HepG2 (cell line): ENCODE data around the gene TRIM61. TPM values are rescaled to one million over a fixed set of nuclear protein-coding genes. Genes with fewer than 3 reads are reported as not detected.

Source experiments
- ATAC-seq: fragments of 200-7000 bp; cut with Tn5 transposase; 3 replicates; pipeline ENCODE4 v1.9.1; 2020; ENCODE audit warnings: mild to moderate bottlenecking, moderate library complexity
- BruUV-seq: library from RNA; stranded (reverse); fragments of 400-500 nt; replicated peaks from 2 replicates; lab custom pipeline; 2021; lab: Mats Ljungman, UMichigan
- CTCF ChIA-PET: fragments of 300-600 bp; formaldehyde crosslinking; extraction: SDS; loops from one replicate; lab custom pipeline; 2021; ENCODE audit warnings: low total read pairs, inconsistent platforms, low intra/inter-chr PET ratio; lab: Yijun Ruan, JAX
- POLR2A ChIA-PET: fragments of 350-600 bp; sonication (Branson Sonifier 250); formaldehyde crosslinking; loops from one replicate; lab custom pipeline; 2020; ENCODE audit warnings: antibody characterized with exemption, inconsistent platforms; lab: Yijun Ruan, JAX
- DNase-seq: peaks from one replicate; pipeline ENCODE4 v3.0.0-alpha.2; 2015; ENCODE audit warnings: low spot score
- FAIRE-seq: peaks from 3 replicates; lab custom pipeline; 2011; peaks lifted over from hg19 to GRCh38; lab: Jason Lieb, UNC
- H2AFZ ChIP-seq: one replicate; pipeline ENCODE4 v1.6.1; 2011; ENCODE audit warnings: low read length, inconsistent platforms
- H3K27ac ChIP-seq: fragments of 300-600 bp; 3 replicates; pipeline ENCODE4 v1.8.0; 2011; ENCODE audit warnings: mixed run types, mild to moderate bottlenecking, mixed read lengths, low read length, inconsistent platforms; ENCODE audit not compliant: insufficient read depth; ENCODE audit errors: extremely low read length
- H3K27me3 ChIP-seq, 2 experiments: fragments of 200-600 bp in 1 of 2; 2 replicates in 1 of 2; 3 replicates in 1 of 2; pipeline versions ENCODE4 v1.6.0 to v1.8.0; 2011; ENCODE audit warnings: low read length in 2 of 2, mild to moderate bottlenecking in 2 of 2, moderate library complexity in 2 of 2, inconsistent platforms in 1 of 2; ENCODE audit not compliant: insufficient read depth in 2 of 2, control insufficient read depth in 1 of 2
- H3K36me3 ChIP-seq, 2 experiments: fragments of 200-600 bp in 1 of 2; replicated peaks in 1 of 2; 2 replicates in 1 of 2; 3 replicates in 1 of 2; pipeline versions ENCODE4 v1.5.1 to v1.8.0; 2011; ENCODE audit warnings: low read length in 2 of 2, inconsistent platforms in 1 of 2; ENCODE audit not compliant: insufficient read depth in 2 of 2, control insufficient read depth in 1 of 2
- H3K4me1 ChIP-seq: 2 replicates; pipeline ENCODE4 v1.5.1; 2012; ENCODE audit warnings: low read length, inconsistent platforms; ENCODE audit not compliant: insufficient read depth
- H3K4me2 ChIP-seq: 2 replicates; pipeline ENCODE4 v1.6.0; 2011; ENCODE audit warnings: low read depth, low read length, inconsistent platforms
- H3K4me3 ChIP-seq, 3 experiments: fragments of 200-600 bp in 1 of 3; sonication (generic), shearing (Covaris generic) in 1 of 3; replicated peaks in 1 of 3; 2 replicates each; pipeline ENCODE4 v1.5.1; 2011 to 2016; ENCODE audit warnings: low read length in 3 of 3, inconsistent platforms in 2 of 3, low read depth in 2 of 3, mild to moderate bottlenecking in 2 of 3, control low read depth in 1 of 3, mixed read lengths in 1 of 3; ENCODE audit not compliant: insufficient read depth in 1 of 3
- H3K79me2 ChIP-seq: one replicate; pipeline ENCODE4 v1.6.1; 2011; ENCODE audit warnings: low read length, inconsistent platforms; ENCODE audit not compliant: insufficient read depth
- H3K9ac ChIP-seq: 2 replicates; pipeline ENCODE4 v1.6.0; 2011; ENCODE audit warnings: mild to moderate bottlenecking, low read depth, low read length, inconsistent platforms; ENCODE audit not compliant: insufficient read depth
- H3K9me3 ChIP-seq: 2 replicates; pipeline ENCODE4 v1.5.1; 2012; ENCODE audit warnings: mild to moderate bottlenecking, low read length
- H4K20me1 ChIP-seq: 2 replicates; pipeline ENCODE4 v1.6.0; 2011; ENCODE audit warnings: inconsistent platforms, mild to moderate bottlenecking, low read length, moderate library complexity; ENCODE audit not compliant: insufficient read depth
- HDAC6 ChIP-seq: fragments of 200-600 bp; sonication (generic); IDR thresholded peaks from 2 replicates; pipeline ENCODE4 v1.7.0; 2017; ENCODE audit warnings: mild to moderate bottlenecking, antibody characterized with exemption, low read length, low read depth
- HNRNPK ChIP-seq: fragments of 200-400 bp; formaldehyde crosslinking; IDR thresholded peaks from 2 replicates; pipeline ENCODE4 v1.6.1; 2018; ENCODE audit warnings: low read length, low read depth, moderate library complexity, mild to moderate bottlenecking; ENCODE audit not compliant: poor library complexity, severe bottlenecking
- PCBP1 ChIP-seq: fragments of 200-400 bp; formaldehyde crosslinking; IDR thresholded peaks from 2 replicates; pipeline ENCODE4 v1.6.1; 2017; ENCODE audit warnings: mild to moderate bottlenecking, low read depth, low read length, borderline replicate concordance
- PHF21A ChIP-seq: sonication (generic); formaldehyde crosslinking; IDR thresholded peaks from 2 replicates; pipeline ENCODE4 v1.5.0; 2020; ENCODE audit warnings: mild to moderate bottlenecking, missing genetic modification reagents
- RFX5 ChIP-seq: IDR thresholded peaks from 2 replicates; pipeline ENCODE4 v1.6.1; 2011; ENCODE audit warnings: low read depth, low read length, improper control_type of control experiment
- SNAPC4 ChIP-seq: sonication (generic); formaldehyde crosslinking; IDR thresholded peaks from 2 replicates; pipeline ENCODE4 v1.4.0; 2020; ENCODE audit warnings: mild to moderate bottlenecking, missing genetic modification reagents
- THRA ChIP-seq: sonication (generic); formaldehyde crosslinking; IDR thresholded peaks from 2 replicates; pipeline ENCODE4 v1.4.0; 2020; ENCODE audit warnings: missing genetic modification reagents, borderline replicate concordance
- ZNF224 ChIP-seq: sonication (generic); formaldehyde crosslinking; IDR thresholded peaks from 2 replicates; pipeline ENCODE4 v1.5.0; 2020; ENCODE audit warnings: mild to moderate bottlenecking, missing genetic modification reagents
- ZNF251 ChIP-seq: sonication (generic); formaldehyde crosslinking; IDR thresholded peaks from 2 replicates; pipeline ENCODE4 v1.9.0; 2021; ENCODE audit warnings: mild to moderate bottlenecking, missing genetic modification reagents
- ZNF33B ChIP-seq: sonication (generic); formaldehyde crosslinking; IDR thresholded peaks from 2 replicates; pipeline ENCODE4 v1.5.1; 2020; ENCODE audit warnings: mild to moderate bottlenecking, missing genetic modification reagents
- ZNF558 ChIP-seq: sonication (generic); formaldehyde crosslinking; IDR thresholded peaks from 2 replicates; pipeline ENCODE4 v1.9.0; 2022; ENCODE audit warnings: mild to moderate bottlenecking, missing genetic modification reagents, borderline replicate concordance
- in situ Hi-C: cut with HindIII; loops from 2 replicates; pipeline ENCODE4 v1.10.0; 2017; ENCODE audit warnings: low pct_unique_long_range_greater_than_20kb; ENCODE audit not compliant: extremely low pct_ligation_motif_present
- intact Hi-C: fragments of 100-400 bp; cut with micrococcal nuclease; formaldehyde crosslinking; loops from one replicate; pipeline ENCODE4 v1.10.0; 2022; ENCODE audit not compliant: unreplicated experiment
- polyA plus RNA-seq, 8 experiments: library from polyadenylated mRNA; depleted of rRNA in 3 of 8; stranded (reverse) in 7 of 8; unstranded in 1 of 8; fragments of >200 nt; fragmentation: Illumina TruSeq in 4 of 8; extraction: Trizol in 4 of 8; gene quantifications; 2 replicates each; pipeline versions ENCODE4 v1.2.1 to v1.2.3, GENCODE V29; 2011 to 2016; ENCODE audit warnings: low read depth in 4 of 8, missing spikeins in 1 of 8, mixed read lengths in 1 of 8; ENCODE audit not compliant: insufficient read depth in 1 of 8
- total RNA-seq, 5 experiments: library from RNA; depleted of rRNA; stranded (reverse); fragments of >200 nt; fragmentation: Illumina TruSeq; extraction: Trizol; gene quantifications; 2 replicates each; pipeline ENCODE4 v1.2.3, GENCODE V29; 2016; ENCODE audit warnings: low read depth in 1 of 5

Gene TRIM61
- total and polyA plus RNA-seq, 2 of the 13 experiments (the other 11 are each of a cell fraction or from before 2014, with no cell fraction given): not detected

GRCh38 chr4:165013691-165014090 lies 36.2 kb upstream of the TRIM61 start:
- no peak overlapping the region for H3K4me3 ChIP-seq
- no peak for DNase-seq
- BruUV-seq: no TSS peak
- no peaks in the 10 kb centered on the region for H3K9me3 ChIP-seq
- no peak overlapping the region for H3K27ac ChIP-seq
- no peak overlapping the region for H2AFZ ChIP-seq
- no peak for FAIRE-seq
- peaks cover 2 to 5% of the 10 kb centered on the region in 2 experiments; a peak in 2 of 5 replicates for H3K27me3 ChIP-seq
- H3K79me2 ChIP-seq: no peaks in the 10 kb centered on the region
- H4K20me1 ChIP-seq: no peaks in the 10 kb centered on the region
- in situ Hi-C loops: no loop called here
- ChIA-PET POLR2A (no interaction called here), CTCF (no interaction called here)
- no peak overlapping the region for H3K9ac ChIP-seq
- H3K4me2 ChIP-seq: no peak overlapping the region
- intact Hi-C loops: no loop called here
- TF ChIP-seq HDAC6 (no peak), HNRNPK (no peak), ZNF33B (CRISPR knock-in tag) (no peak), PHF21A (no peak), ZNF558 (CRISPR knock-in tag) (no peak), PCBP1 (no peak), ZNF224 (no peak), SNAPC4 (CRISPR knock-in tag) (no peak), ZNF251 (CRISPR knock-in tag) (no peak), RFX5 (no peak), THRA (CRISPR knock-in tag) (no peak)
- H3K4me1 ChIP-seq: no peaks in the 10 kb centered on the region
- no peak for ATAC-seq
- H3K36me3 ChIP-seq: no peaks in the 10 kb centered on the region
